ENCODE measurements around the gene USP46.

USP46 gene

GRCh38 chr4:52618795-52619590 is 40.1 kb downstream of the USP46 start:
- DNase-seq (ENCODE audit: low spot score), result no peak

DNA sequence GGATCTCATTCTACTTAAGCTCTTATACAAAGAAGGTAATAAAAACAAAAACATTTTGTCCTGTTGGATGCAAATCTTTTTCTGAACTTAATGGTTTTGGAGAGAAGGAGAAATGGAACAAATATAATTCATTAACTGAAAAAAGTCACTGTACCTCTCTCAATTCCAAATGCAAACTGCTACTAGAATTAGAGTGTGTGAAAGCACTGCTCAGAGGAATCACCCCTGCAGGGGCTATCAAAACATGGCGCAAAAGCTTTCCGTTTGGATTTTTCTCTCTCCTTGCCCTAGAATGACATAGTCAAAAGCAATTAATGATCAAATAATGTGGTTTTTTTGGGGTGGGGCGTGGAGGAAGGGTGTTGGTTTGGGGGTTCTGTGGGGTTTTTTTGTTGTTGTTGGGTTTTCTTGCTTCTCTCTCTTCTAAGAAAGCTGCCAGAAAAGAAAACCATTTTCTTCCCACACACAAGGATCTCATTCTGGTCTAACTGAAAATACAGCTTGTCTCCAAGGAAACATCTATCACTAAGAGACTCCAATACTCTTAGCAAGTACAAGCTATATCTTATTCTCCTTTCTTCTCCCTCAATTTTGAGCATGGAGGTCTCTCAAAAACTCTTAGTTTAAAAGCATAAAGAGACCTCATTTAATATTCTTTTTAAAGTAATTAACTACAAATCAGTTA is 41.6 kb downstream of the USP46 start:
- DNase-seq (ENCODE audit: low spot score), result peak; percentile 65

GRCh38 chr4:52614241-52614640 is 44.9 kb downstream of the USP46 start:
- no peak for DNase-seq (ENCODE audit: low spot score)

- DNase-seq (ENCODE audit: low spot score), result no peak
Observed at GRCh38 chr4:52612341-52612740, 46.8 kb downstream of the USP46 start.

DNA sequence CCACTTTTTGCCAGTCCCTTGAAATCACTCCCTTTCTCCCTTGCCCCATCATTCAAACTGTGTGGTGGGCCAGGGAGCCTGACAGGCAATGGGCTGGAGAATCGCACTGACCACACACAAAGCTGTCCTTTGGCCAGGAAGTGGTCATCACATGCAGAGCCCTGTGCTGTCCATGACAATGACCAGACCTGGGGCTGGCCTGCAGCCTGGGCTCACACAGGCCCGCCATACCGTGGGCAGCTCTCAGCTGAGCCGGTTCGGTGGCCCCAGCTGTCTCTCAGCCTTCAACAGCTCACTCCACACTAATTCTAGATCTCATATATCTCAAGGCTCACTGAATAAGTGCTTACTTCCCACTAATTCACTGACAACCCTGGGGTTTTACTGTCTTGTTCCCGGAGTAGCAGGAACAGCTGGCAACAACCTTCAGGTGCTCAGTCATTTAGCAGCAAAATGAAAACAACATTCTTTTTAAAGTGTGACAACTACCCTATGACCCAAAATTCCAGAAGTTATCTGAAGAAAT is 48.0 kb downstream of the USP46 start:
- DNase-seq (ENCODE audit: low spot score), result no peak

GRCh38 chr4:52606726-52607125 is 52.4 kb downstream of the USP46 start:
- DNase-seq (ENCODE audit: low spot score), result no peak

GRCh38 chr4:52606040-52606439 is 53.1 kb downstream of the USP46 start:
- no peak for DNase-seq (ENCODE audit: low spot score)

- no peak for DNase-seq (ENCODE audit: low spot score)
Observed at GRCh38 chr4:52604215-52604614, 54.9 kb downstream of the USP46 start.

DNA sequence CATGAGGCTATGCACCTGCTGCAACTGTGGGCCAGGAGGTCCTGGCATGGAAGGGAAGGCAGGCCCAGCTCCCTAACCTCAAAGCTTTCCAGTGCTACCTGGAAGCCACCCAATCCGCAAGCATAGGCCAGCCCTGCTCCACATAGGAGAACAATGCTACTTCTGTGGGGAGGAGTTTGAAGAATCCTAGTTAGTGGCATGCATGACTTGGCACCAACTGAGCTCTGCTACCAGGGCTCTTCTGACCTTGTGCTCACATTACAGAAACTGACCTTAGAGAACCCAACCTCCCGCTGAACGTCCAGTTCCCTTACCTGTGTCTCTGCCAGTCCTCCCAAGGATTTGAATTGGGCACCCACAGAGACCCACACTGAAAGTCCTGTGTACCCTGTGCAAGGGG is 58.8 kb downstream of the USP46 start:
- DNase-seq (ENCODE audit: low spot score), result no peak

- no peak for DNase-seq (ENCODE audit: low spot score)
Observed at GRCh38 chr4:52595001-52595400, 64.1 kb downstream of the USP46 start.

GRCh38 chr4:52592287-52592686 is 66.8 kb downstream of the USP46 start:
- no peak for DNase-seq (ENCODE audit: low spot score)

GRCh38 chr4:52588771-52589591 is 70.1 kb downstream of the USP46 start:
- DNase-seq (ENCODE audit: low spot score), result peak; percentile 64

DNA sequence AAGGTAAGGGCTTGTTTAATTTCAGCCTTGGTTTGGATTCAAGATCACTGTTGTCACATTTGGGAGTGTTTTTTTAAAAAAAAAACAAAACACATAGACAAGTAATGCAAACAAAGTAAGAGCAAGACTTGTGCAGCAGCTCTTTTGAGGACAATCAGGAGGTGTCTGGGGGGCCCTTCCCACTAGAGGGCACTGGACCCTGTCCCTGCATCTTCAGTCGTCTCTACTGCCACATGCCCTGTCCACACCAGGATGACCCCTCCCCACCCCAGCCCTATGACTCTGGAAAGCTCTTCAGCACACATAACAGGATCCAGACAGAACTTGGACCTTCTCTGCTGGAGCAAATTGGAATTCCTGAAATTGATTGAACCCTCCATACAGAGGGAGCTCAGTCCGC is 71.0 kb downstream of the USP46 start:
- peak; percentile 28 for DNase-seq (ENCODE audit: low spot score)

GRCh38 chr4:52586069-52586468 is 73.0 kb downstream of the USP46 start:
- DNase-seq (ENCODE audit: low spot score), result no peak

GRCh38 chr4:52585379-52585778 is 73.7 kb downstream of the USP46 start:
- no peak for DNase-seq (ENCODE audit: low spot score)

- no peak for DNase-seq (ENCODE audit: low spot score)
Observed at GRCh38 chr4:52579602-52580272, 79.4 kb downstream of the USP46 start.

DNA sequence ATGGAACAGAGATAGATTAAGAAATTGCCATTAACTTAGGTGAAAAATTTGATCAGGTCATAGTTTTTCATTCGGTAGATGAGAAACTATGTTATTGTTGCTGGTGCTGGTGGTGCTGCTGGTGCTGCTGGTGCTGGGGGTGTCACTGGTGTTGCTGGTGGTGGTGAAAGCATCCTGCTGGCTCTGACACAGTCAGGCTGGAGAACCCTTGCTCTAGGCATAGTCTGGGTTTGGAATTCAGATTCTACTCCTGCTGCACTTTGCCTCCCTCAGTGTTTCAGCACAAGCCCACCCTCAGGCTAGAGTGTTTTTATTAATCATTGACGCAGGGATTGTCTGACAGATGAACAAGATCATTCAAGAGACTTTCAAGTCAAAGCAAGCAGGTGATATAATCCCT is 80.2 kb downstream of the USP46 start:
- DNase-seq (ENCODE audit: low spot score), result no peak

DNA sequence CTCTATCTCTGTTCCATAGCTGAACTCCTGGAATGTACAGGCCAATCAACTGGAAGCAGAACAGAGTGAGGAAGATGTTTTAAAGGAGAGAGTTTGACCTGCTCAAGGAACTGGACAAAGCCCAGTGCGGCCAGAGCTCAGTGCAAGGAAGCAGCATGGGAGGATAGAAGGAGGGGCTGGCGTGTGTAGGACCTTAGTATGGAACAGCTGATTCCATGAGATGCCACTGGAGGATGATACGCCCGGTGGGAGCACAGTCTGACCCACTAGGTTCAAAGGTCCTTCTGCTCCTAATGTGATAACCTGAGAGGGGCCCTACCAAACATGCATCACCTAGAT is 81.5 kb downstream of the USP46 start:
- no peak for DNase-seq (ENCODE audit: low spot score)

DNA sequence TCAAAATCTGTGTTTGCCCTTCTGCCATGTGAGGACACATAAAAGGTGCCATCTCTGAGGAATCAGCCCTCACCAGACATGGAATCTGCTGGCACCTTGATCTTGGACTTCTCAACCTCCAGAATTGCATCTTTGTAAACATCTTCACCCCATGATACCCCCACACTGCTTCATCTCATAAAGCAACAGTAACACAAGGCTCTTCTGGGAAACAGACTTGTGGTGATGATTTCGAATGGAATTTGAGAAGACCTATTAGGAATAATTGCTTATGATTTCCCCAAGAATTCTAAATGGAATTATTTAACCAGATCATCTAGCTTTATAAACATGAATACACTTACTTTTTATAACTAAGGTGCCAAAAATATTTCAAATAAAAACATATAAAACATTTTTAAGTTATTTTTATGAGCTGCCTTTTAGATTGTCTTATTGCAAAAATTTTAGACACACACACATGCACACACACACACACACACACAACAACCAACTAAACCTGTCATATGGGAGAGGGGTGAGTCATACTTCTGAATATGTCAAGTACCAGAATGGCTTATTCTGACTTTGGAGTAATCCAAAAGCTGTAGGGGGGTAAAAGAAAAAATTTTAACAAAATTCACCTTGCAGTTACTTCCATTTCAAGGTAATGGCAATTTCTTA is 82.0 kb downstream of the USP46 start:
- no peak for DNase-seq (ENCODE audit: low spot score)

DNA sequence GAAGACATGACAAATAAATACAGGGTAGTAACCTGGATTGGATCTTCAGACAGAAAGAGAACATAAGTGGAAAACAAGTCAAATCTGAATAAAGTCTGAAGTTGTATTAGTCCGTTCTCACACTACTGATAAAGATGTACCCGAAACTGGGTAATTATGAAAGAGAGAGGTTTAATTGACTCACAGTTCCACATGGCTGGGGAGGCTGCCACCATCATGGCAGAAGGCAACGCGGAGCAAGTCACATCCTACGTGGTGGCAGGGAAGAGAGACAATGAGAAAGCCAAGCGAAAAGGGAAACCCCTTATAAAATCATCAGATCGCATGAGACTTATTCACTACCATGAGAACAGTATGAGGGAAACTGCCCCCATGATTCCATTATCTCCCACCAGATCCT is 82.8 kb downstream of the USP46 start:
- no peak for DNase-seq (ENCODE audit: low spot score)

- no peak for DNase-seq (ENCODE audit: low spot score)
Observed at GRCh38 chr4:52575406-52575805, 83.7 kb downstream of the USP46 start.

DNA sequence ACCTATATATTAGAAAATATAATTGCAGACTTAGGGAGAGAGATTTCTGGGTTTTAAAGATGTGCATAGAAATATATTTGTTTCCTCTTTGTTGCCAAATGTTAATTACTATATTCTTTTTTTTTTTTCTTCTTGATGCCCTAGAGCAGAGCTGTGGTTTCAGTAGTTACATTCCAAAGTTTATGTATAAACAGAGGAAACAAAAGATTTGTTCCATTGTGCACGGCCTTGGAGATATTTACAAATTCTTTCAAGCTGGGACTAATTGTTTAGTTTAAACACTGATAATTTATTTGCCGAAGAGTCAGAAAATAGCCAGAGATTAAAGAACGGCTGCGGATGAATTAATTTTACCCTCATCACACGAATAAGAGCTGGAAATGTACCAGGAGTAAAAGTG is 85.1 kb downstream of the USP46 start:
- DNase-seq (ENCODE audit: low spot score), result no peak
